HFF-Myc (cell line): ENCODE results near the gene C19orf18.

Experiments
- DNase-seq: peaks from one replicate; pipeline ENCODE4 v3.0.0-alpha.2; 2011; ENCODE audit warnings: low read depth; ENCODE audit errors: extremely low read depth
- H3K4me3 ChIP-seq: replicated peaks from 2 replicates; pipeline ENCODE4 v1.5.1; 2011; ENCODE audit warnings: low read depth, mild to moderate bottlenecking, control low read depth, low read length
- CTCF ChIP-seq: IDR thresholded peaks from 2 replicates; pipeline ENCODE4 v1.5.1; 2012; ENCODE audit warnings: mild to moderate bottlenecking, low read depth, low read length, control low read depth; ENCODE audit errors: missing control alignments

C19orf18 gene

GRCh38 chr19:57974434-57974833 is at the start of gene C19orf18:
C19orf18 (minus strand) TSS chr19:57974534; CDS start chr19:57974432, 102 bp downstream.
- no peak within 1 kb of the TSS for H3K4me3 ChIP-seq
- TF ChIP-seq CTCF, result no peak
- no peak for DNase-seq

- TF ChIP-seq CTCF, result no peak
- no peak overlapping the region for H3K4me3 ChIP-seq
- DNase-seq, result no peak
Observed at GRCh38 chr19:58022283-58022660, 47.9 kb upstream of the C19orf18 start.

- peak; percentile 30 for TF ChIP-seq CTCF
- H3K4me3 ChIP-seq, result no peak overlapping the region
- DNase-seq, result no peak
Observed at GRCh38 chr19:58021541-58022282, 47.4 kb upstream of the C19orf18 start.

GRCh38 chr19:58020129-58020528 is 45.8 kb upstream of the C19orf18 start:
- no peak for TF ChIP-seq CTCF
- no peak overlapping the region for H3K4me3 ChIP-seq
- no peak for DNase-seq

- DNase-seq, result no peak
- H3K4me3 ChIP-seq, result no peak overlapping the region
- TF ChIP-seq CTCF, result no peak
Observed at GRCh38 chr19:58014141-58014540, 39.8 kb upstream of the C19orf18 start.

GRCh38 chr19:58010507-58010906 is 36.2 kb upstream of the C19orf18 start:
- TF ChIP-seq CTCF, result no peak
- DNase-seq, result no peak
- H3K4me3 ChIP-seq, result no peak overlapping the region
